Erythroblast (primary cell): Measurements from ENCODE around the gene LARP4.
A peak's percentile ranks its signal among the peaks of the same experiment; 100 is the strongest.

Experiments
- DNase-seq, 2 experiments: peaks; one replicate each; lab custom pipeline; 2025; lab: John Stamatoyannopoulos, UW
- GATA1 ChIP-seq: IDR thresholded peaks from 2 replicates; pipeline ENCODE4 v1.6.1; 2011; ENCODE audit warnings: low read depth, mild to moderate bottlenecking, control low read depth, low read length, moderate library complexity
- POLR2A ChIP-seq: IDR thresholded peaks from 2 replicates; pipeline ENCODE4 v1.6.1; 2011; ENCODE audit warnings: mild to moderate bottlenecking, low read length

LARP4 gene

GRCh38 chr12:50482571-50482970 is 81.9 kb downstream of the LARP4 start:
- no peak for TF ChIP-seq GATA1
- no peak for TF ChIP-seq POLR2A
- DNase-seq: no peak

DNA sequence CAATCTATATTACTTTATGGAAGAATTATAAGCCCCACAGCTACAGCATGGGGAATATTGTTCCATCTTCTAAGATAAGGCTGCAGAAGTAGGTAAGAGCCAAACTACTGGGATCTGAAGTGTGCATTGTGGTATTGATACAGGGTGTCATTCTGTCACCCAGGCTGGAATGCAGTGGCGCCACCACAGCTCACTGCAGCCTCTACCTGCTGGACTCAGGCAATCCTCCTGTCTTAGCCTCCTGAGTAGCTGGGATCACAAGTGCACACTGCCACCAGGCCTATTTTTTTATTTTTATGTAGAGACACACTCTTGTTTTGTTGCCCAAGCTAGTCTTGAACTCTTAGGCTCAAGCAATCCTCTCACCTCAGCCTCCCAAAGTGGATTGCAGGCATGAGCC is 82.8 kb downstream of the LARP4 start:
- TF ChIP-seq GATA1 (no peak), POLR2A (no peak)

DNA sequence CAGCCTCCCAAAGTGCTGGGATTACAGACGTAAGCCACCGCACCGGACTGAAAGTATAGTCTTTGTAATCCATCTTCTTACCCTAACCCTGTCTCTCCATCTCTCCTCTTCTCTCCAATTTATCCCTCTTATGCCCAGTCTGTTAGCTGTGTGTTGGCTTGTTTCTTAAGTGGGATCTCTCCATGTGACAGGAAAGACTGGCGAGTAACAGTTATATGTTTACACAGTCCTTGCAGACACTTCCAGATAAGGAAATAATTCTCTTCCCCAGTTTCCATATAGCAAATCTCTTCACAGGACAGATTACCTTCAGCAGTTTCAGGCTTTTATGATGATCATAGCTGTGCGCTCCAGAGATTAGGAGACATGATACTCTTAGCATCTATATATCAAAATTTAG is 88.1 kb downstream of the LARP4 start:
- no peak for DNase-seq
- TF ChIP-seq GATA1: no peak
- no peak for TF ChIP-seq POLR2A

More for the DNA sequence above, 82.8 kb downstream of the LARP4 start:
- no peak for DNase-seq

DNA sequence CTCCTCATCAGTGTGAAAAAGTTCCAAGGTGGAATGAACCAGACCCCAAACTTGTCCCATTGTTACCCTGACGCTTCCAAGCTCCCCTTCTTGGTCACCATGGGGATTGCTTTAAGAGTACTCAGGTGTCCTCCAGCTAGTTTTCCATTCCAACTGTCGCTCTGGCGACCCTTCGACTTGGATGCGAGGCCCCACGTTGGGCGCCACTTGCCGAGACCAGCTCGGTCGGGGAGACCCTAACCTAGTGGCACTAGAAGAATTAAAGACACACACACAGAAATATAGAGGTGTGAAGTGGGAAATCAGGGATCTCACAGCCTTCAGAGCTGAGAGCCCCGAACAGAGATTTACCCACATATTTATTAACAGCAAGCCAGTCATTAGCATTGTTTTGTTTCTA is 97.4 kb downstream of the LARP4 start:
- peak; percentile 26 to 42 for DNase-seq

DNA sequence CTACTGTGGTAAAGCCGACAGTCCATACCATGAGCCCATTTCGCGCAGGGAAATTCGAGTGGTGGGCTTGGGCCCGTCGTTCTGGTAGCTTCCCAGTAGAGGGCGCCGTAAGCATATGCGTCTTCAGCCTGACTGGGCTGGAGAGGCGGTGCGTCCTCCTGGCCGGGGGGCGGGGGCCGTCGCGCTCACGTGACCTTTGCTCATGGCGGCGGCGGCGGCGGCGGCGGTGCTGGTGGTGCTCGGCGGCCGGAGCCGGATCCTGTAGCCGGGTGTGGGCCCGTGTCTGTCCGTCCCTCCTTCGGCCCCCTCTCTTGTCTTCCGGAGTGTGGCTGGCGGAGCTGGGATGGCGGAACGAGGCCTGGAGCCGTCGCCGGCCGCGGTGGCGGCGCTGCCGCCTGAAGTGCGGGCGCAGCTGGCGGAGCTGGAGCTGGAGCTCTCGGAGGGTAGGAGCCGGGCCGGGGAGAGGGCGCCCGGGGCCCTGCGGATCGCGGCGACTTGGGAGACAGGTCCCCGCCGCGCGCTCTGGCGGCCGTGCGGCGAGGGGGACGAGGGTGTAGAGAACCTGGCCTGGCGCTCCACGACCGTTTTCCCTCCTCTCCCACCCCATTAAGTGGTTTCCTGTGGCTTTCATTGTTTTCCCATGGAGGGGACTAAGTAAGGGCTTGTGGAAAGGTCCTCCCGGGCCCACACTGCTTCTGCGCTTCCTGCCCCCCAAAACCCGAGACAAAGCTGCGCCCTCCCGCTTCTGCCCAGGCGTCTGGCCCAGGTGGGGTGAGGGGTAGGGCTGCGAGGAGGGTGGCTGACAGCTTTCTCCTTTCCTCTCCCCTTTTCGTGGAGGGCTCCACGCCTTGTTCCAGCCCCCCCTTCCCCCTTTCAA is 104.4 kb downstream of the LARP4 start, which contains the start of gene DIP2B:
TSS of gene DIP2B (plus strand) at position 188 of the 877 bp plus-strand sequence. CDS start at position 344, 156 bp downstream.
- TF ChIP-seq POLR2A: peak; percentile 30
- no peak for TF ChIP-seq GATA1
- peak; percentile 95 to 97 for DNase-seq

- peak; percentile 5 for TF ChIP-seq POLR2A
- no peak for TF ChIP-seq GATA1
- DNase-seq: peak; percentile 61 to 67
Observed at GRCh38 chr12:50505675-50506530, 105.2 kb downstream of the LARP4 start.

- no peak for DNase-seq
Observed at GRCh38 chr12:50506753-50507473, 106.2 kb downstream of the LARP4 start.

DNA sequence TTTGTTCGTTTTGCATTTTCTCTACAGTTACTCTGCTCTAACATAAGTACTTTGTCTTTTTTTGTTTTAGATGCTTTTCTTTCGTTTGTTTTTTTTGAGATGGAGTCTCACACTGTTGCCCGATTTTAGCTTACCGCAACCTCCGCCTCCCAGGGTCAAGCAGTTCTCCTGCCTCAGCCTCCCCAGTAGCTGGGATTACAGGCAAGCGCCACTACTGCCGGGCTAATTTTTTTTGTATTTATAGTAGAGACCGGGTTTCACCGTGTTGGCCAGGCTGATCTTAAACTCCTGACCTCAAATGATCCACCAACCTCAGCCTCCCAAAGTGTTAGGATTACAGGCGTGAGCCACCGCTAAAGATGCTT is 106.8 kb downstream of the LARP4 start:
- TF ChIP-seq GATA1: no peak
- no peak for TF ChIP-seq POLR2A
- no peak for DNase-seq

More at GRCh38 chr12:50506753-50507473, 106.2 kb downstream of the LARP4 start:
- no peak for TF ChIP-seq GATA1
- TF ChIP-seq POLR2A: no peak

DNA sequence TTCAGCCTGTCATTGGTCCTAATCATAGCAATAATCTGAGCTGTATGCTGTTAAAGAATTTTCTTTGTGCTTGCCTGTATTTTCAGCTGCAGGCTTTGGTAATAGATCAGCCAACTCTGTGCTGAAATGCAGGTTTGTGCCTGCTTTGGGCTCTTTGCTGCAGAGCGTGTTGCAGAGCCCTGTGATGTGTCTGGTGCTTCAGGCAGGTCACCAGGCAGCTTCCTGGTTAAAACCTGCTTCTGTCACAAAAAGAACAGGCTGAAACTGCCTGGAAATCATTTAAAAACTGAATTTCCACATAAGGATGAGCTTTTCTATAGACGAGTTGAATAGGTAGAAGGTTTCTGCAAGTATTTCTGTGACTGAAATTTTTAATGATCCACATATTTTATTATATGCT is 107.2 kb downstream of the LARP4 start:
- no peak for TF ChIP-seq GATA1
- TF ChIP-seq POLR2A: no peak
- DNase-seq: no peak

GRCh38 chr12:50508414-50508813 is 107.7 kb downstream of the LARP4 start:
- TF ChIP-seq GATA1 (no peak), POLR2A (peak; percentile 18)
- DNase-seq: no peak

DNA sequence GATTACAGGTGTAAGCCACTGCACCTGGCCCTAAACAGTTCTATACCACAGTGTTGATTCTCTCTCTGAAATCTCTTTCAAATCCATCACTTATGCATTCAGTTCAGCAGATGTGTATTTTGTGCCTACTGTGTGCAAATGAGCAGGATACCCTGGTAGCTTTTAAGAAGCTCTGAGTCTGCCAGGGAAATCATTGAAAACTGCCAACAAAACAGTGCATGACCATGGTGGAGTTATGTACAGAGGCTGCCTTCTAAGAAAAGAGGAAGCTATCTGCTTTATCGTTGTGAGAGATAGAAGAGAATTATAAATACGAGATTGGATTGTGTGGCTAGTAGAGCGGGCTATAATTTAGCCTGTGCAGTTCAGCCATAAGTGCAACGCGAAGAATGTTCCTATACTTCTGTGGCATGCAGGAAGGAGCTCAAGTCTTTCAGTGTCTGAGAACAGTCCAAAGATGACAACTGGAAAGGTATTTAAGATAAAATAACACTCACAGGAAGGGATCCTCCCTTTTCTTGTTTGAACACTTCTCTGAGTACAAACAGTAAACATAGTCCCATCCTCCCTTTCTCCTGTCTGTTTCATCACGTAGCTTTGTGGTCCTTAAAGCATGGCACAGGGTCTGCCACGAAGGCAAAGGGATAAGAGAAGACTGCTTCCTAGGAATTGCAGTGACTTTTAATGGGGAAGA is 108.4 kb downstream of the LARP4 start:
- no peak for DNase-seq

GRCh38 chr12:50514526-50515276 is 114.0 kb downstream of the LARP4 start:
- no peak for TF ChIP-seq POLR2A
- TF ChIP-seq GATA1: no peak
- DNase-seq: no peak

More for the DNA sequence above, 108.4 kb downstream of the LARP4 start:
- no peak for TF ChIP-seq GATA1
- TF ChIP-seq POLR2A: no peak
